K562 (cell line): ENCODE results near the gene LRP3. TPM values are rescaled to one million over a fixed set of nuclear protein-coding genes. Genes with fewer than 3 reads are reported as not detected.

Experiments used
- ATAC-seq: fragments of 200-7000 bp; cut with Tn5 transposase; 3 replicates; pipeline ENCODE4 v1.9.1; 2020; ENCODE audit warnings: moderate library complexity
- BruUV-seq: library from RNA; stranded (reverse); fragments of 400-500 nt; replicated peaks from 2 replicates; lab custom pipeline; 2021; lab: Mats Ljungman, UMichigan
- CTCF ChIA-PET: fragments of 300-600 bp; formaldehyde crosslinking; extraction: SDS; loops from one replicate; lab custom pipeline; 2021; ENCODE audit warnings: low intra/inter-chr PET ratio; lab: Yijun Ruan, JAX
- POLR2A ChIA-PET: fragments of 300-600, 350-650 bp; sonication (Branson Sonifier 250); formaldehyde crosslinking; extraction: SDS; loops from one replicate; lab custom pipeline; 2021; ENCODE audit warnings: antibody characterized with exemption, inconsistent platforms; lab: Yijun Ruan, JAX
- DNase-seq, 4 experiments: peaks; one replicate each; pipeline versions ENCODE4 v3.0.0 to v3.0.0-alpha.2; 2011 to 2018; ENCODE audit warnings: low spot score in 3 of 4, mixed read lengths in 3 of 4; ENCODE audit errors: extremely low read depth in 1 of 4
- FAIRE-seq: peaks from 2 replicates; lab custom pipeline; 2011; peaks lifted over from hg19 to GRCh38; lab: Jason Lieb, UNC
- H2AFZ ChIP-seq: 2 replicates; pipeline ENCODE4 v1.6.0; 2011; ENCODE audit warnings: low read depth, low read length, control low read depth, inconsistent platforms
- H3K27ac ChIP-seq: fragments of 200-600 bp; 3 replicates; pipeline ENCODE4 v1.8.0; 2011; ENCODE audit warnings: low read depth, mild to moderate bottlenecking, control low read depth, inconsistent platforms, low read length, moderate library complexity, mixed read lengths; ENCODE audit errors: extremely low read depth
- H3K27me3 ChIP-seq, 2 experiments: fragments of 300-600 bp in 1 of 2; 2 replicates in 1 of 2; 3 replicates in 1 of 2; pipeline versions ENCODE4 v1.6.0 to v1.8.0; 2011; ENCODE audit warnings: inconsistent platforms in 2 of 2, low read length in 2 of 2, mild to moderate bottlenecking in 1 of 2, mixed read lengths in 1 of 2, moderate library complexity in 1 of 2; ENCODE audit not compliant: control insufficient read depth in 2 of 2, insufficient read depth in 2 of 2
- H3K36me3 ChIP-seq: fragments of 300-600 bp; 3 replicates; pipeline ENCODE4 v1.8.0; 2011; ENCODE audit warnings: mild to moderate bottlenecking, low read length, inconsistent platforms; ENCODE audit not compliant: control insufficient read depth, insufficient read depth
- H3K4me1 ChIP-seq, 2 experiments: fragments of 200-600 bp in 1 of 2; replicated peaks in 1 of 2; 2 replicates in 1 of 2; 3 replicates in 1 of 2; pipeline versions ENCODE4 v1.5.1 to v1.8.0; 2011; ENCODE audit warnings: inconsistent platforms in 2 of 2, low read length in 2 of 2, mild to moderate bottlenecking in 1 of 2, mixed read lengths in 1 of 2, moderate library complexity in 1 of 2; ENCODE audit not compliant: control insufficient read depth in 2 of 2, insufficient read depth in 2 of 2
- H3K4me2 ChIP-seq: 2 replicates; pipeline ENCODE4 v1.6.1; 2011; ENCODE audit warnings: low read length, control low read depth, inconsistent platforms, mixed read lengths; ENCODE audit not compliant: insufficient read depth
- H3K4me3 ChIP-seq: fragments of 200-600 bp; sonication (generic), shearing (Covaris generic); 2 replicates; pipeline ENCODE4 v1.5.1; 2016; ENCODE audit warnings: control low read depth, inconsistent platforms
- H3K79me2 ChIP-seq: fragments of 200-600 bp; 3 replicates; pipeline ENCODE4 v1.8.0; 2011; ENCODE audit warnings: low read length, inconsistent platforms; ENCODE audit not compliant: control insufficient read depth, insufficient read depth
- H3K9ac ChIP-seq, 2 experiments: 2 replicates each; pipeline versions ENCODE4 v1.6.0 to v1.6.1; 2011; ENCODE audit warnings: low read depth in 2 of 2, low read length in 2 of 2, control low read depth in 1 of 2, inconsistent platforms in 1 of 2, mild to moderate bottlenecking in 1 of 2, mixed read lengths in 1 of 2; ENCODE audit not compliant: insufficient read depth in 1 of 2
- H3K9me1 ChIP-seq: one replicate; pipeline ENCODE4 v1.6.0; 2011; ENCODE audit warnings: inconsistent platforms, mild to moderate bottlenecking, low read length, moderate library complexity; ENCODE audit not compliant: control insufficient read depth, insufficient read depth
- H3K9me3 ChIP-seq: replicated peaks from 2 replicates; pipeline ENCODE4 v1.5.1; 2011; ENCODE audit warnings: low read depth, low read length, inconsistent platforms; ENCODE audit not compliant: control insufficient read depth, insufficient read depth
- H4K20me1 ChIP-seq: replicated peaks from 2 replicates; pipeline ENCODE4 v1.6.1; 2011; ENCODE audit warnings: low read length, inconsistent platforms, mixed read lengths; ENCODE audit not compliant: control insufficient read depth, insufficient read depth
- CTCF ChIP-seq, 3 experiments: IDR thresholded peaks in 2 of 3; conservative IDR thresholded peaks in 1 of 3; 2 replicates each; pipeline ENCODE4 v1.5.1; 2011 to 2012; ENCODE audit warnings: low read length in 3 of 3, mild to moderate bottlenecking in 3 of 3, control low read depth in 2 of 3, improper control_type of control experiment in 1 of 3, inconsistent platforms in 1 of 3, low read depth in 1 of 3, mixed read lengths in 1 of 3, moderate library complexity in 1 of 3; ENCODE audit not compliant: insufficient read depth in 2 of 3
- MAZ ChIP-seq, 2 experiments: fragments of 450-650 bp in 1 of 2; sonication (generic) in 1 of 2; formaldehyde crosslinking; IDR thresholded peaks in 1 of 2; conservative IDR thresholded peaks in 1 of 2; 2 replicates each; pipeline versions ENCODE4 v1.4.0 to v1.5.0; 2020; ENCODE audit warnings: mild to moderate bottlenecking in 1 of 2, missing genetic modification reagents in 1 of 2
- MED1 ChIP-seq: sonication (generic); formaldehyde crosslinking; IDR thresholded peaks from 2 replicates; pipeline ENCODE4 v1.8.1; 2023; ENCODE audit warnings: missing genetic modification reagents, borderline replicate concordance
- NR2C1 ChIP-seq, 2 experiments: fragments of 450-650 bp; IDR thresholded peaks; 2 replicates each; pipeline ENCODE4 v1.6.1; 2017; ENCODE audit warnings: mild to moderate bottlenecking in 2 of 2, antibody characterized with exemption in 1 of 2, inconsistent platforms in 1 of 2, missing compliant biosample characterization in 1 of 2, missing genetic modification characterization in 1 of 2
- NR3C1 ChIP-seq: sonication (generic); formaldehyde crosslinking; IDR thresholded peaks from 2 replicates; pipeline ENCODE4 v1.8.1; 2022; ENCODE audit warnings: missing genetic modification reagents
- NRF1 ChIP-seq, 2 experiments: fragments of 450-650 bp; IDR thresholded peaks in 1 of 2; conservative IDR thresholded peaks in 1 of 2; 2 replicates each; pipeline ENCODE4 v1.6.1; 2014; ENCODE audit warnings: mild to moderate bottlenecking in 2 of 2
- PTTG1 ChIP-seq: fragments of 450-650 bp; IDR thresholded peaks from 2 replicates; pipeline ENCODE4 v1.6.1; 2016; ENCODE audit warnings: low read depth, mild to moderate bottlenecking, missing genetic modification characterization, missing compliant biosample characterization
- SIN3A ChIP-seq, 2 experiments: fragments of 150-350 bp in 1 of 2; IDR thresholded peaks; 2 replicates each; pipeline ENCODE4 v1.6.1; 2011 to 2016; ENCODE audit warnings: borderline replicate concordance in 2 of 2, low read depth in 2 of 2, low read length in 2 of 2, mild to moderate bottlenecking in 2 of 2, moderate library complexity in 2 of 2; ENCODE audit not compliant: control insufficient read depth in 1 of 2
- TAF7 ChIP-seq: fragments of 450-650 bp; IDR thresholded peaks from 2 replicates; pipeline ENCODE4 v1.6.1; 2016; ENCODE audit warnings: missing genetic modification characterization, missing compliant biosample characterization
- ZBTB9 ChIP-seq: fragments of 450-650 bp; formaldehyde crosslinking; IDR thresholded peaks from 2 replicates; pipeline ENCODE4 v1.4.0; 2020; ENCODE audit warnings: mild to moderate bottlenecking, moderate library complexity
- ZFP36 ChIP-seq: fragments of 150-350 bp; IDR thresholded peaks from 2 replicates; pipeline ENCODE4 v1.6.1; 2018; ENCODE audit warnings: low read length, low read depth; ENCODE audit not compliant: partially characterized antibody
- ZNF444 ChIP-seq: fragments of 250-450 bp; sonication (Bioruptor Pico); IDR thresholded peaks from 2 replicates; pipeline ENCODE4 v1.4.0; 2020; ENCODE audit warnings: mild to moderate bottlenecking, moderate library complexity
- ZNF512 ChIP-seq: IDR thresholded peaks from 2 replicates; pipeline ENCODE4 v1.6.1; 2016; ENCODE audit warnings: missing genetic modification characterization, missing compliant biosample characterization
- ZNF780A ChIP-seq: fragments of 250-450 bp; sonication (Bioruptor Pico); IDR thresholded peaks from 2 replicates; pipeline ENCODE4 v1.5.0; 2021; ENCODE audit warnings: mild to moderate bottlenecking
- WGBS: fragments of 100-300 bp; shearing (Covaris generic); methylation state at CpG from one replicate; pipeline ENCODE4 v1.1.6; 2016; ENCODE audit warnings: low coverage, mixed read lengths; ENCODE audit not compliant: insufficient coverage; ENCODE audit errors: missing lambda C conversion rate; 5-methylcytosine and 5-hydroxymethylcytosine counted together
- in situ Hi-C: fragments of 300-500 bp; cut with MboI; formaldehyde crosslinking; loops from 4 replicates; pipeline ENCODE4 v1.15.0; 2018; ENCODE audit warnings: inconsistent platforms, mixed read lengths
- intact Hi-C: fragments of 100-400 bp; cut with micrococcal nuclease; formaldehyde crosslinking; loops from 2 replicates; pipeline ENCODE4 v1.14.2; 2022
- polyA plus RNA-seq, 8 experiments: library from polyadenylated mRNA; depleted of rRNA in 4 of 8; stranded (reverse) in 5 of 8; unstranded in 3 of 8; fragments of >200 nt; fragmentation: Nextera tagmentation in 2 of 8; fragmentation: Illumina TruSeq in 1 of 8; extraction: Ambion mirVana in 2 of 8; extraction: Trizol in 1 of 8; gene quantifications; 2 replicates each; pipeline versions ENCODE4 v1.2.1 to v1.2.3, GENCODE V29; 2011 to 2014; ENCODE audit warnings: inconsistent platforms in 1 of 8, missing spikeins in 1 of 8
- total RNA-seq, 7 experiments: library from RNA; depleted of rRNA in 6 of 7; stranded (reverse); fragments of >200 nt in 6 of 7; fragmentation: Illumina TruSeq in 2 of 7; extraction: Trizol in 2 of 7; gene quantifications; 2 replicates each; pipeline versions ENCODE4 v1.2.1 to v1.2.3, GENCODE V29; 2011 to 2021; ENCODE audit warnings: low replicate concordance in 1 of 7

Gene LRP3
- total and polyA plus RNA-seq, 9 of the 15 experiments (the other 6 are each of a cell fraction or from before 2014, with no cell fraction given) = 0.29 TPM; not detected in 8

DNA sequence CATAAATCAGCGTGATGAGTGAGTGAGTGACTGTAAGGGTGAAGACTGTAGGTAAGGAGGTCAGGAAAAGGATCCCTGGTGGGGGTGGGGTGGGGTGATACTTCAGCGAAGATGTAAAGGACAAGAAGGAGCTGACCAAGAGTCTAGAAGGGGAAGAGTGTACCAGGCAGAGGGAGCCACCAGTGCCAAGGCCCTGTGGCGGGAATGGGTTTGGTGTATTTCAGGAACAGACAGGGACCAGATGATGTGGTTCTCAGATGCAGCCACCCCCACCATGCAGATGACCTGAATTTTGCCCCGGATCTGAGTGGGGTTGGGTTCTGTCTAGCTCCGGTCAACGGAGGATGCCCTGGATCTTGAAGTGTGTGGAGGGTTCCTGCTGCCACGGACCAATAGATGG is 61.7 kb downstream of the LRP3 start:
- intact Hi-C loops = no loop called here
- Histone ChIP-seq H3K36me3 (no peaks in the 10 kb centered on the region), H3K79me2 (no peaks in the 10 kb centered on the region), H3K4me3 (no peak overlapping the region), H3K9me3 (no peaks in the 10 kb centered on the region), H3K4me1 (peaks cover 0 to 14% of the 10 kb centered on the region in 2 experiments; a peak in 2 of 5 replicates), H4K20me1 (no peaks in the 10 kb centered on the region), H3K9me1 (no peaks in the 10 kb centered on the region), H3K27me3 (peaks cover 2 to 43% of the 10 kb centered on the region in 2 experiments; a peak in 2 of 5 replicates), H2AFZ (no peak overlapping the region), H3K4me2 (no peak overlapping the region), H3K27ac (no peak overlapping the region), H3K9ac (no peak overlapping the region)
- FAIRE-seq (no peak), DNase-seq (no peak), ATAC-seq (no peak)
- POLR2A ChIA-PET = no interaction called here
- in situ Hi-C loops = no loop called here
- TF ChIP-seq NR2C1 (IDR thresholded peaks at IDR 0.05) = no peak
- TF ChIP-seq NR2C1 (tag; IDR thresholded peaks at IDR 0.05) = no peak
- TF ChIP-seq MED1 = no peak
- TF ChIP-seq NR3C1 (CRISPR knock-in tag) = no peak
- no peak for TF ChIP-seq ZBTB9 (CRISPR knock-in tag)
- TF ChIP-seq ZNF512 (tag) = no peak
- no peak for TF ChIP-seq PTTG1 (tag)
- no peak for TF ChIP-seq ZNF444
- no peak for TF ChIP-seq ZNF780A (CRISPR knock-in tag)
- no peak for TF ChIP-seq CTCF (IDR thresholded peaks at IDR 0.05 in 2 of 3, conservative IDR thresholded peaks at IDR 0.05 in 1 of 3; ENCODE audit: insufficient read depth in 2 of 3, low read depth in 1 of 3, low read length in 3 of 3)
- no peak for TF ChIP-seq ZFP36
- TF ChIP-seq NRF1 (conservative IDR thresholded peaks at IDR 0.05 in 1 of 2, IDR thresholded peaks at IDR 0.05 in 1 of 2) = no peak
- no peak for TF ChIP-seq TAF7 (tag)
- no peak for TF ChIP-seq SIN3A (IDR thresholded peaks at IDR 0.05; ENCODE audit: borderline replicate concordance in 2 of 2, control insufficient read depth in 1 of 2, low read depth in 2 of 2, low read length in 2 of 2)
- TF ChIP-seq MAZ (CRISPR knock-in tag; conservative IDR thresholded peaks at IDR 0.05 in 1 of 2, IDR thresholded peaks at IDR 0.05 in 1 of 2) = no peak
- 4% methylated on average over 7 of the region's 7 CpGs for WGBS
- CTCF ChIA-PET = no interaction called here
- no TSS peak for BruUV-seq
